ENCODE data around the gene RTP2.

Gene RTP2

DNA sequence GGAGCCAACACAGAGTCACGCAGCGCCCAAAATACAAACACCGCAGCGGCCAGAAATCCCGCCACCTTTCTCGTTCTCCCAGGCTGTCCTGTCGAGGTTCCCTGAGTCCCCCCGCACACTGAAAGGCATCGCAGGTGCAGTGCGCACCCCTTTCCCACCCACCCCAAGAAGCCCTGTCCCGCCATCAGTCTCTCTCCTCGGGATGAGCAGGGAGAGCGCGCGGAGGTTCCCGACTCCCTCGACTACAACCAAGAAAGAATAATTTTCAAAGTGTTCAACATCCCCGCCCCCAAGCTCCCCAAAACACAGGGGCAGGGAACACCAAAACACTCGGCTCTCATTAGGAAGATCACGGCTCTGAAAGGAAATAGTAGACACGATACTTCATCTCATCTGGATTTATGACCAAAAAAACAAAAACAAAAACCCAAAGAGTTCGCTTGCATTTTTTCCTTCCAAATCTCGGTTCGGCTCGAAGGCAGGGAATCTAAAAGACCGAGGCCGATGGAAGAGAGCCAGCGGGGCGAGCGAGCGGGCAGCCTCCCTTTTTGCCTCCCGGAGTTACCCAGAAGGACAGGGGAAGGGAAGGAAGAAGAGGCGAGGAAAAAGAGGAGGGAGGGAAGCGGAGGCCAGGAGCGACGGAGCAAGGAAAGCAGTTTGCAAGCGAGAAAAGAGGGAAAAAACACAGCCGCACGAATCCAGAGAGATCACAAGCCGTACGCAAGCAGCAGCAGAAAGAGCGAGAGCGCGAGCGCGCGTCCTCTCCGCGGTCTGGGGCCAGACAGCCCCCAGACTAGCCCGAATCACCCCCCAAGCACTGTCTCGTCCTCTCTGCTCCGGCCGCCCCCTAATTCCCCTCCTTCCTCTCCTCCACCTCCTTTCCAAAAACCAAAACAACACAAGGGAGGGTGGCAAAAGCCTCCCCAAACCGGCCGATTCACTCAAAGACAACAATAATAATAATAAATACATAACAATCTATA, 42.1 kb upstream of the RTP2 start:
- TF ChIP-seq TCF12 (IDR thresholded peaks at IDR 0.05; ENCODE audit: low read depth) (0 out of 2 replicates have a peak, but pooled peaks have one; percentile 2), NFIC (IDR thresholded peaks at IDR 0.05) (no peak), YY1 (IDR thresholded peaks at IDR 0.05; ENCODE audit: low read depth) (peak; percentile 17; the same call in 1 of the 2 replicates), ZBTB7A (IDR thresholded peaks at IDR 0.05; ENCODE audit: low read depth) (0 out of 2 replicates have a peak, but pooled peaks have one; percentile 40), RAD21 (IDR thresholded peaks at IDR 0.05; ENCODE audit: low read depth) (no peak), CEBPB (IDR thresholded peaks at IDR 0.05) (no peak), TEAD4 (IDR thresholded peaks at IDR 0.05) (0 out of 2 replicates have a peak, but pooled peaks have one; percentile 27)
- TF ChIP-seq, protein P1, sequence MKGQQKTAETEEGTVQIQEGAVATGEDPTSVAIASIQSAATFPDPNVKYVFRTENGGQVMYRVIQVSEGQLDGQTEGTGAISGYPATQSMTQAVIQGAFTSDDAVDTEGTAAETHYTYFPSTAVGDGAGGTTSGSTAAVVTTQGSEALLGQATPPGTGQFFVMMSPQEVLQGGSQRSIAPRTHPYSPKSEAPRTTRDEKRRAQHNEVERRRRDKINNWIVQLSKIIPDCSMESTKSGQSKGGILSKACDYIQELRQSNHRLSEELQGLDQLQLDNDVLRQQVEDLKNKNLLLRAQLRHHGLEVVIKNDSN (IDR thresholded peaks at IDR 0.05), result no peak
- TF ChIP-seq, protein P2, sequence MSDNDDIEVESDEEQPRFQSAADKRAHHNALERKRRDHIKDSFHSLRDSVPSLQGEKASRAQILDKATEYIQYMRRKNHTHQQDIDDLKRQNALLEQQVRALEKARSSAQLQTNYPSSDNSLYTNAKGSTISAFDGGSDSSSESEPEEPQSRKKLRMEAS (IDR thresholded peaks at IDR 0.05), result no peak; the same call in 1 of the 2 replicates
- TF ChIP-seq, protein P3, sequence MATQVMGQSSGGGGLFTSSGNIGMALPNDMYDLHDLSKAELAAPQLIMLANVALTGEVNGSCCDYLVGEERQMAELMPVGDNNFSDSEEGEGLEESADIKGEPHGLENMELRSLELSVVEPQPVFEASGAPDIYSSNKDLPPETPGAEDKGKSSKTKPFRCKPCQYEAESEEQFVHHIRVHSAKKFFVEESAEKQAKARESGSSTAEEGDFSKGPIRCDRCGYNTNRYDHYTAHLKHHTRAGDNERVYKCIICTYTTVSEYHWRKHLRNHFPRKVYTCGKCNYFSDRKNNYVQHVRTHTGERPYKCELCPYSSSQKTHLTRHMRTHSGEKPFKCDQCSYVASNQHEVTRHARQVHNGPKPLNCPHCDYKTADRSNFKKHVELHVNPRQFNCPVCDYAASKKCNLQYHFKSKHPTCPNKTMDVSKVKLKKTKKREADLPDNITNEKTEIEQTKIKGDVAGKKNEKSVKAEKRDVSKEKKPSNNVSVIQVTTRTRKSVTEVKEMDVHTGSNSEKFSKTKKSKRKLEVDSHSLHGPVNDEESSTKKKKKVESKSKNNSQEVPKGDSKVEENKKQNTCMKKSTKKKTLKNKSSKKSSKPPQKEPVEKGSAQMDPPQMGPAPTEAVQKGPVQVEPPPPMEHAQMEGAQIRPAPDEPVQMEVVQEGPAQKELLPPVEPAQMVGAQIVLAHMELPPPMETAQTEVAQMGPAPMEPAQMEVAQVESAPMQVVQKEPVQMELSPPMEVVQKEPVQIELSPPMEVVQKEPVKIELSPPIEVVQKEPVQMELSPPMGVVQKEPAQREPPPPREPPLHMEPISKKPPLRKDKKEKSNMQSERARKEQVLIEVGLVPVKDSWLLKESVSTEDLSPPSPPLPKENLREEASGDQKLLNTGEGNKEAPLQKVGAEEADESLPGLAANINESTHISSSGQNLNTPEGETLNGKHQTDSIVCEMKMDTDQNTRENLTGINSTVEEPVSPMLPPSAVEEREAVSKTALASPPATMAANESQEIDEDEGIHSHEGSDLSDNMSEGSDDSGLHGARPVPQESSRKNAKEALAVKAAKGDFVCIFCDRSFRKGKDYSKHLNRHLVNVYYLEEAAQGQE (IDR thresholded peaks at IDR 0.05; ENCODE audit: low read depth), result no peak

DNA sequence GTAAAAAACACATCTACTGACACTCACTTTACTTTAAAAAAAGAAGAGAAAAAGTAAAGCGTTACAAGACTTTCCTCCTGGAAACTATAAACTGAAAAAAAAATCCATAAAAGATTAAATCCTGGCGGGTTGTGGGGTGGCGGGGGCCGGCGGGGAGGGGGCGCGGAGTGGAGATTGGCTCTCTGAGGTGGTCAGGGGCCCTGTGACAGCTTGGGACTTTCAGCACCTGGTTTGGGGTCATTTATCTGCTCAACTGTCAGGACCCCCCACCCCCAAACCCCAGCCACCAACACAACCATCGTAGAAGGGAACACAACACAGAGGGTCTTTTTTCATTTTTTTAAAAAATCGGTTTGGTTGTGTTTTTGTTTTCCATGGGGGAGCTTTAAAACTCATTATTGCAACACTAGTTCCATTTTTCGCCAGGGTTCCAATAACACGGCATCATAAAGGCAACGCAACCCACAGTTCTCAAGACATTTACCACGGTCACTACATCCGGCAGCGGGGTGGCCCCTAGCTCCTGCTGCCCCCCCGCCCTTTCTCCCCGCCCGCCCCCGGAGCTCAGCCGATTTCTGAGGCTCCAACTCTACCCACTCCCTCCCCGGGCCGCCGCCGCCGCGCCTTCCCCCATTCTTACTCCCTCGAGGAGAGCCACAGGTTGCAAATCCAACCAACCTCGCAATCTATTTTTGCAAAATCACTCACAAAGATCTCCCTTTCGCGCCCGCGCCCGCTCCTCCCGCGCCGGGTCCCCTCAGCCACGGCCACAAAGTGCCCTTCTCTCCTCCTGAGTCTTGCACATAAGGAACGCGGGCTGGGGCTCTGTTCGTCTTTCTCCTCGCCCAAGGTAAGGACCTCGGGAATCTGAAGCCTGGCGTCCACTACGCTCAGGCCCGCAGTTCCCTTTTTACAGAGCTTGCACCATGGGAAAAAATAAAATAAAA, 41.1 kb upstream of the RTP2 start:
- TF ChIP-seq, protein P2 (IDR thresholded peaks at IDR 0.05), result peak; percentile 11; the same call in 1 of the 2 replicates
- TF ChIP-seq EGR1 (IDR thresholded peaks at IDR 0.05), result no peak
- TF ChIP-seq TAF1 (IDR thresholded peaks at IDR 0.05; ENCODE audit: low read depth), result no peak
- TF ChIP-seq CEBPB (IDR thresholded peaks at IDR 0.05), result 0 out of 2 replicates have a peak, but pooled peaks have one; percentile 17
- 0 out of 2 replicates have a peak, but pooled peaks have one; percentile 46 for TF ChIP-seq ZBTB7A (IDR thresholded peaks at IDR 0.05; ENCODE audit: low read depth)

DNA sequence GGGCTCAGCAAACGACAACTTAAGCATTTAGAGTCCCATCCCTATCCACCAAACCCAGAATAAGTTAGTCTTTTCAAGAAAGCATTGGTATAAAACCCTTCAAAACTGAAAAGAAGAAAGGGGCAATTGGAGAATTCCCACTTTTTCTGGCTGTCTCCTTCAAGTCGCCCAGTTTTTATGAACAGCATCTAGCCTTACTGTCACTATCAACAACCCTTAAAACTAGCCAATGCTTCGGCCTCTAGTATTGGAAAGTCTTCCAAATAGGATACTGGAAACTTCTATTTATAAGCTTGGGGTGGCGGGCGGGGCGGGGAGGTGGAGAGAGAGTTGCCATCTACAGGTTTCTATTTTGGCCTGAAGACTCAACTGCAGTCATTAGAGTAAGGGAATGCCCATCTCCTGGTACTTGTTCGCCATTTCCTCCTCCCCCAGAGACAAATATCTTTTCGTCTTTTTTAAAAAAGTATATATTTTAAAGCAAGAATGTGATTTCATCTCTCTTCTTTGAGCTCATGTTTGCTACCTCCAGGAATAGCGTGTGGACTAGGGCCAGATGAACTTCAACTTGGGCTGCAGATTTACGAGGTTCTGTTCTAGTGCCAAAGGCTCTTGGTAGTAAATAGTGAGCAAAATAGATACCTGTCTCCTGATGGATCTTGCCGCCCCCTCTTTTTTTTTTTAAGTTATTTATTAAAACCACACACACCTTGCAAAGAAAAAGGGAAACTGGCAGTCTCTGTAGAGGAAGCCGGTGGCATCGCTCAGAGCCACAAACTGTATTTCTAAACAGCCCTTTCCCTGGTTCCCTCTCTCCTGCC, 40.2 kb upstream of the RTP2 start:
- TF ChIP-seq FOXM1 (IDR thresholded peaks at IDR 0.05; ENCODE audit: borderline replicate concordance, low read depth) (no peak), CEBPB (IDR thresholded peaks at IDR 0.05) (no peak), TAF1 (IDR thresholded peaks at IDR 0.05; ENCODE audit: low read depth) (no peak)

DNA sequence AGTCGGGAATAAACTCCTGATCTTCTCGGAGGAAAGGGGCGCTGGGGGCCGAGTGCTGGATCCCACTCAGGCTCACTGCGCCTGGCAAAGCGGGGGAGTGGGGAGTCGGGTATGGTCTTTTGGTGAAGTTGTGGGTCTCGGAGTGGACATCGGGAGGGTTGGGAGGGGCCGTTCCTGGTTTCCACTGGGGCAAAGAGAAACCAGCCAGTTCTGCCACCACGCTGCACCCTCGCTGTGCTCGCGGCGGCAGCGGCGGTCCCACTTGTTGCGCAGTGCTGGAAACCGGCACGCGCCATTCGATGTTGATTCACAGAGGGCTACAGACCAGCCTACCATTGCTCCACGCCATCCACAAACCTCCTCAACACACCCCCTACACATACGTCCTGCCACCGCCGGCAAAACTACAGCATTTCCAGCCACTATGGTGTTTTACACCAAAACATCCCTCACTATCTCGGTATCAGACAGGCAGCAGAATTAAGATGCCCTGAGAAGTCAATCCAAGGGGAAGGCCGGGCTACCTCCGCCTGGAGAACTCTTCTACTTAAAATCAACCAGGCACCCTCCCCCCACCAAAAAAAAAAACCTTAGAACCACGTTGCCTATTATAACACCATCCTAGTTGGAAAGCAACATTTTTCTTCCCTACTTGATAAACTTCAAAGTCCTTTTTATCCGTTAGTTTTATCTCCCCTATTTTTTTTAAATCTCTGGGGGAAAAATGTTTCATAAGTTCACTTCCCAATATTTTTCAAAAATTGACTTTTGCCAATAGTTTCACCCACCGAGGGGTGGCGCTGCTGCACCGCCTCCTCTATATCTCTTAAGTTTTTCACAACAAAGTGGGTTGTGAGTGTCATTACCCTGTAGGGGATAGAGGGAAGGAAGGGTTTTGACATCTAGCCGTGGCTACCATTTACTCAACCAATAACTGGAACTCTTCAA, 39.3 kb upstream of the RTP2 start:
- 0 out of 2 replicates have a peak, but pooled peaks have one; percentile 27 for TF ChIP-seq FOXM1 (IDR thresholded peaks at IDR 0.05; ENCODE audit: borderline replicate concordance, low read depth)
- TF ChIP-seq RAD21 (IDR thresholded peaks at IDR 0.05; ENCODE audit: low read depth), result peak; percentile 97
- TF ChIP-seq CEBPB (IDR thresholded peaks at IDR 0.05), result 0 out of 2 replicates have a peak, but pooled peaks have one; percentile 12
- TF ChIP-seq TEAD4 (IDR thresholded peaks at IDR 0.05), result no peak
- TF ChIP-seq, protein P3 (IDR thresholded peaks at IDR 0.05; ENCODE audit: low read depth), result no peak
- TF ChIP-seq YY1 (IDR thresholded peaks at IDR 0.05; ENCODE audit: low read depth), result no peak
- TF ChIP-seq, protein P2 (IDR thresholded peaks at IDR 0.05), result peak; percentile 79

Measured in Ishikawa (cell line).